Neural cell (in vitro differentiated cells): Measurements from ENCODE around the gene LHFPL4.

Experiments used
- CTCF ChIP-seq: fragments of 450-650 bp; IDR thresholded peaks from 2 replicates; pipeline ENCODE4 v1.5.1; 2014; ENCODE audit warnings: antibody characterized with exemption, mild to moderate bottlenecking, moderate library complexity; ENCODE audit not compliant: poor library complexity, severe bottlenecking
- RAD21 ChIP-seq: fragments of 450-650 bp; conservative IDR thresholded peaks from 2 replicates; pipeline ENCODE4 v1.6.1; 2014; ENCODE audit warnings: antibody characterized with exemption, mild to moderate bottlenecking, moderate library complexity
- TAF1 ChIP-seq: IDR thresholded peaks from 2 replicates; pipeline ENCODE4 v1.6.1; 2012; ENCODE audit warnings: low read depth

DNA sequence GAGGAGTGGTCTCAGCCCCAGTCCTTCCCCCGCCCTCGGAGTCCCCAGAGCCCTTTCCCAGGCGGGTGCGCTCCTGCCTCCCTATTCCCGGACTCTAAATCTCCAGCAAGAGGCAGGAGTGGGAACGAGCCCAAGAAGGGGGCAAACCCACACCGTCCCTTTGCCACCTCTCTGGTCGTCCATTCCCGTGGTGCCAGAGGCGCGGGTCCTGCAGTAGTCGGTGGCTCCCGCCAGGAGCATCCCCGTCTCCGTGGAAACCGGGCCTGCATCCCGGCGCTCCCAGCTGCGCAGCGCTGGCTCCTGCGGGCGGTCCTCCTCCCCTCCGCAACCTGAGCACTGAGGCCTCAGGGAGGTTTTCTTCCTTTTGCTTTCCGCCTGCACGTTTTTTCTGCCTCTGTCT is 44.8 kb downstream of the LHFPL4 start:
- TF ChIP-seq RAD21, result no peak
- TF ChIP-seq CTCF, result no peak
- no peak for TF ChIP-seq TAF1
